ENCODE data around the gene ZNF248. TPM values are rescaled to one million over a fixed set of nuclear protein-coding genes. Genes with fewer than 3 reads are reported as not detected.

Gene ZNF248
- total and polyA plus RNA-seq, 9 of the 15 experiments (the other 6 are each of a cell fraction or from before 2014, with no cell fraction given): 4.5 to 16.5 (median 10.2) TPM

GRCh38 chr10:37868796-37869195 is 11.4 kb upstream of the ZNF248 start:
- intact Hi-C loops (cut with micrococcal nuclease): no loop called here
- no peaks in the 10 kb centered on the region for H3K27me3 ChIP-seq (ENCODE audit: control insufficient read depth in 2 of 2, insufficient read depth in 2 of 2, low read length in 2 of 2)
- no peak overlapping the region for H3K9ac ChIP-seq (ENCODE audit: insufficient read depth in 1 of 2, low read depth in 2 of 2, low read length in 2 of 2)
- no peak overlapping the region for H3K4me3 ChIP-seq
- H3K79me2 ChIP-seq (ENCODE audit: control insufficient read depth, insufficient read depth, low read length): peaks cover 4% of the 10 kb centered on the region; the same call in 1 of the 3 replicates
- ChIA-PET POLR2A (no interaction called here), CTCF (ENCODE audit: low intra/inter-chr PET ratio) (no interaction called here)
- in situ Hi-C loops (cut with MboI): no loop called here
- H3K36me3 ChIP-seq (ENCODE audit: control insufficient read depth, insufficient read depth, low read length): no peaks in the 10 kb centered on the region
- FAIRE-seq (no peak), DNase-seq (ENCODE audit: extremely low read depth in 1 of 4, low spot score in 3 of 4) (no peak), ATAC-seq (no peak)
- H3K27ac ChIP-seq (ENCODE audit: extremely low read depth, low read depth, low read length): no peak overlapping the region
- H3K4me1 ChIP-seq (replicated peaks in 1 of 2; ENCODE audit: control insufficient read depth in 2 of 2, insufficient read depth in 2 of 2, low read length in 2 of 2): peaks cover 0 to 5% of the 10 kb centered on the region in 2 experiments; a peak in 2 of 5 replicates
- no peak overlapping the region for H2AFZ ChIP-seq (ENCODE audit: low read depth, low read length)
- no peak overlapping the region for H3K4me2 ChIP-seq (ENCODE audit: insufficient read depth, low read length)
- H3K9me3 ChIP-seq (replicated peaks; ENCODE audit: control insufficient read depth, insufficient read depth, low read depth, low read length): no peaks in the 10 kb centered on the region
- 35% methylated on average over 3 of the region's 3 CpGs for WGBS (ENCODE audit: insufficient coverage, low coverage, missing lambda C conversion rate)
- H3K9me1 ChIP-seq (ENCODE audit: control insufficient read depth, insufficient read depth, low read length): no peaks in the 10 kb centered on the region
- H4K20me1 ChIP-seq (replicated peaks; ENCODE audit: control insufficient read depth, insufficient read depth, low read length): no peaks in the 10 kb centered on the region
- TF ChIP-seq CHD1 (IDR thresholded peaks at IDR 0.05; ENCODE audit: low read length): no peak
- TF ChIP-seq ATF7 (IDR thresholded peaks at IDR 0.05): no peak
- no peak for TF ChIP-seq ZNF212 (CRISPR knock-in tag; IDR thresholded peaks at IDR 0.05)
- TF ChIP-seq ATF3 (IDR thresholded peaks at IDR 0.05): no peak
- no peak for TF ChIP-seq ATF3 (CRISPR knock-in tag; conservative IDR thresholded peaks at IDR 0.05)
- no peak for TF ChIP-seq CBX8 (IDR thresholded peaks at IDR 0.05; ENCODE audit: borderline replicate concordance, extremely low read depth, low read depth, low read length, poor library complexity, severe bottlenecking)
- TF ChIP-seq WHSC1 (IDR thresholded peaks at IDR 0.05; ENCODE audit: low read length): no peak
- no peak for TF ChIP-seq ZNF184 (CRISPR knock-in tag; IDR thresholded peaks at IDR 0.05)
- no peak for TF ChIP-seq MTA1 (IDR thresholded peaks at IDR 0.05; ENCODE audit: borderline replicate concordance)
- no peak for TF ChIP-seq CREBBP (IDR thresholded peaks at IDR 0.05; ENCODE audit: low read depth, low read length)
- TF ChIP-seq ZFP91 (CRISPR knock-in tag; IDR thresholded peaks at IDR 0.05): no peak
- TF ChIP-seq ZNF398 (CRISPR knock-in tag; IDR thresholded peaks at IDR 0.05): no peak
- TF ChIP-seq YBX1 (IDR thresholded peaks at IDR 0.05): no peak
- BruUV-seq (replicated peaks): no TSS peak
